Neutrophil (primary cell): ENCODE results near the gene RNH1.

Experiments
- H3K27ac ChIP-seq: fragments of 200-600 bp; sonication (generic); 2 replicates; pipeline ENCODE4 v1.5.1; 2016; ENCODE audit warnings: mild to moderate bottlenecking, moderate library complexity
- H3K27me3 ChIP-seq: fragments of 200-600 bp; sonication (generic); 2 replicates; pipeline ENCODE4 v1.6.0; 2016; ENCODE audit warnings: mild to moderate bottlenecking
- H3K36me3 ChIP-seq: fragments of 200-600 bp; sonication (generic); 2 replicates; pipeline ENCODE4 v1.5.1; 2017
- H3K4me1 ChIP-seq, 2 experiments: fragments of 200-600 bp in 1 of 2; sonication (generic) in 1 of 2; 1 replicate in 1 of 2; 2 replicates in 1 of 2; pipeline versions ENCODE4 v1.5.1 to v1.6.1; 2013 to 2016; ENCODE audit warnings: low read depth in 1 of 2, low read length in 1 of 2, mild to moderate bottlenecking in 1 of 2, moderate library complexity in 1 of 2; ENCODE audit not compliant: control insufficient read depth in 1 of 2, insufficient read depth in 1 of 2
- H3K4me3 ChIP-seq, 2 experiments: fragments of 200-600 bp in 1 of 2; sonication (generic) in 1 of 2; 1 replicate in 1 of 2; 2 replicates in 1 of 2; pipeline ENCODE4 v1.5.1; 2013 to 2016; ENCODE audit warnings: low read depth in 1 of 2, low read length in 1 of 2, mild to moderate bottlenecking in 1 of 2, moderate library complexity in 1 of 2
- H3K9me3 ChIP-seq: fragments of 200-600 bp; sonication (generic); 2 replicates; pipeline ENCODE4 v1.5.1; 2016
- TF ChIP-seq, protein P1 (sequence below): fragments of 200-600 bp; sonication (generic); IDR thresholded peaks from 2 replicates; pipeline ENCODE4 v1.5.1; 2016; ENCODE audit warnings: antibody characterized with exemption

Gene RNH1

DNA sequence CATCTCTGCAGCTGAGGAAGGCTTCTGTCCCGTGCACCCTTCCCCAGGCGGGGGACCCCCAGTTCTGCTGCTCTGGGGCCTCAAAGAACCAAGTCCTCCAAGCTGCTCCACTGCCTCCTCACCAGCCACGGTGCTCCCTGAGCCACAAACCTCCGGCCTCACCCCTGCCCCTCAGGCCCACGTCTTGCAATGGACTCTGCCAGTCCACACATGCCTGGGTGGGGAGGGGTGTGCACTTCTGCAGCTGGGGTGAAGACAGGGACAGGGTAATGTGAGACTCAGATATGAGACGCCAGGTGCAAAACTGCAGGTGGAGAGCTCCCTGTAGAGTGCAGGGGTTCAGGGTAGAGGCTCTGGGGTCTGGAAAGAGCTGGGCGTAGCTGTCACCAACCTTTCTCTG, 60.2 kb downstream of the RNH1 start:
- Histone ChIP-seq H3K9me3 (no peaks in the 10 kb centered on the region), H3K27ac (no peak overlapping the region), H3K36me3 (no peaks in the 10 kb centered on the region), H3K27me3 (peaks cover 64% of the 10 kb centered on the region), H3K4me3 (no peak overlapping the region), H3K4me1 (peaks cover 28 to 34% of the 10 kb centered on the region in 2 experiments)
- TF ChIP-seq, protein P1, sequence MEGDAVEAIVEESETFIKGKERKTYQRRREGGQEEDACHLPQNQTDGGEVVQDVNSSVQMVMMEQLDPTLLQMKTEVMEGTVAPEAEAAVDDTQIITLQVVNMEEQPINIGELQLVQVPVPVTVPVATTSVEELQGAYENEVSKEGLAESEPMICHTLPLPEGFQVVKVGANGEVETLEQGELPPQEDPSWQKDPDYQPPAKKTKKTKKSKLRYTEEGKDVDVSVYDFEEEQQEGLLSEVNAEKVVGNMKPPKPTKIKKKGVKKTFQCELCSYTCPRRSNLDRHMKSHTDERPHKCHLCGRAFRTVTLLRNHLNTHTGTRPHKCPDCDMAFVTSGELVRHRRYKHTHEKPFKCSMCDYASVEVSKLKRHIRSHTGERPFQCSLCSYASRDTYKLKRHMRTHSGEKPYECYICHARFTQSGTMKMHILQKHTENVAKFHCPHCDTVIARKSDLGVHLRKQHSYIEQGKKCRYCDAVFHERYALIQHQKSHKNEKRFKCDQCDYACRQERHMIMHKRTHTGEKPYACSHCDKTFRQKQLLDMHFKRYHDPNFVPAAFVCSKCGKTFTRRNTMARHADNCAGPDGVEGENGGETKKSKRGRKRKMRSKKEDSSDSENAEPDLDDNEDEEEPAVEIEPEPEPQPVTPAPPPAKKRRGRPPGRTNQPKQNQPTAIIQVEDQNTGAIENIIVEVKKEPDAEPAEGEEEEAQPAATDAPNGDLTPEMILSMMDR, result no peak

DNA sequence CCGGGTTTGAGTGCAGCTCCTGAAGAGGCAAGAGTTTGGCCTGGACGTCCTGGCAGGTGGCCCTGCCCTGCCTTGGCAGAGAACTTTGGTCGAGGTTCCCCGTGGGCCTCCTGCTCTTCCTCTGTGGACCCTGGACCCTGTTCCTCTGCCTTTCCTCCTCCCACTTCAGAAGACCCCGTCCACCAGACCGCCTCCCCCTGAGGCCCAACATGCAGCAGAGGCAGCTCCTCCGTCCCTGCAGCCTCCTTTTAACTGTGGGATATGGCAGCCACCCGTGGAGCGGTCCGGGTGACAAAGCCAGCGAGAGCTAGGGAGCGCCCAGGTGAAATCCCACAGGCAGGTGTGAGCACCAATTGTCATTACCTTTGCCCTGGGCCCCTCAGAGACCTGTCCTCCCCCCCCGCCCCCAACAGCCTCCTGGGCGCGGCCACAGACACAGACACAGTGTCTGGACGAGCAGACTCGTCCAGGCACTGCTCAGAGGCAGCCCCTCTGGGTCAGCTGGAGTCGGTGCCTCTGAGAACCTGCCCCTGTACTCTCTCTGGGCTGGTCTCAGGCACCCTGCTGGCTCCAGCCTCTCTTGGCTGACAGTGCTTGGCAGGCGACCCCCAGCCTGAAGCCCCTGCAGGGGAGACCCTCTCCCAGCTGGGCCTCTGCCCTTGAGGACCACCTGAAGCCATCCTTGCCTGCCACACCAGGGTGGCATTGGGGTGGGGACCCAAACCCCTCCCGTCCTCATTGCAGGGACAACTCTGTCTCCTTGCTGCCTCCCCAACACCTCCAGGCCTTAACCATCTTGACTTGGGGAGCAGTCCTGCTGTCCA, 61.1 kb downstream of the RNH1 start:
- Histone ChIP-seq H3K4me1 (peaks cover 24 to 28% of the 10 kb centered on the region in 2 experiments), H3K27me3 (peaks cover 66% of the 10 kb centered on the region), H3K4me3 (no peak overlapping the region), H3K27ac (no peak overlapping the region), H3K9me3 (no peaks in the 10 kb centered on the region), H3K36me3 (no peaks in the 10 kb centered on the region)
- TF ChIP-seq, protein P1, result no peak
